ENCODE results near the gene EPN3. TPM values are rescaled to one million over a fixed set of nuclear protein-coding genes. Genes with fewer than 3 reads are reported as not detected.
A peak's percentile ranks its signal among the peaks of the same experiment; 100 is the strongest.

Gene EPN3
- total RNA-seq, 1 donor from 2014 or later, result 0.35 TPM

DNA sequence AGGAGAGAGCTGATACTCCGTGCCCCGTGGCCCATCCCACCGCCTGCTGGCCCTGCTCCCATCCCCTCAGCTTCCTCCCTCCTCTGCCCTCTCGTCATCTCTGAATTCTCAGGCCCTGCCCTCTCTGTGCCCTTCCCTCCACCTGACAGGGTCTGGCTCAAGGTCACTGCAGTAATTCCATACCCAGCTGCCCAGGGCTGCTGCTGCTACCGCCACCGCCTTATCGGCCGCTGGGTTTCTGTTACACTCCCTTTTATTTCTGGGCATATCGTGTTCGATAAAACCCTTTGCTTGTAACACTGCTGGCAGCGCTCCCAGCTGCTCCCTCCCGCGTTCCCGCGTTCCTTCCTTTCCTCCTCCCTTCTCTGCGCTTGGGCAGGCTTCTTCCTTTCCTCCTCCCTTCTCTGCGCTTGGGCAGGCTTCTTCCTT is 1.2 kb downstream of the EPN3 start:
- peak; percentile 64 for ATAC-seq
- DNase-seq (ENCODE audit: low spot score), result peak; percentile 59

DNA sequence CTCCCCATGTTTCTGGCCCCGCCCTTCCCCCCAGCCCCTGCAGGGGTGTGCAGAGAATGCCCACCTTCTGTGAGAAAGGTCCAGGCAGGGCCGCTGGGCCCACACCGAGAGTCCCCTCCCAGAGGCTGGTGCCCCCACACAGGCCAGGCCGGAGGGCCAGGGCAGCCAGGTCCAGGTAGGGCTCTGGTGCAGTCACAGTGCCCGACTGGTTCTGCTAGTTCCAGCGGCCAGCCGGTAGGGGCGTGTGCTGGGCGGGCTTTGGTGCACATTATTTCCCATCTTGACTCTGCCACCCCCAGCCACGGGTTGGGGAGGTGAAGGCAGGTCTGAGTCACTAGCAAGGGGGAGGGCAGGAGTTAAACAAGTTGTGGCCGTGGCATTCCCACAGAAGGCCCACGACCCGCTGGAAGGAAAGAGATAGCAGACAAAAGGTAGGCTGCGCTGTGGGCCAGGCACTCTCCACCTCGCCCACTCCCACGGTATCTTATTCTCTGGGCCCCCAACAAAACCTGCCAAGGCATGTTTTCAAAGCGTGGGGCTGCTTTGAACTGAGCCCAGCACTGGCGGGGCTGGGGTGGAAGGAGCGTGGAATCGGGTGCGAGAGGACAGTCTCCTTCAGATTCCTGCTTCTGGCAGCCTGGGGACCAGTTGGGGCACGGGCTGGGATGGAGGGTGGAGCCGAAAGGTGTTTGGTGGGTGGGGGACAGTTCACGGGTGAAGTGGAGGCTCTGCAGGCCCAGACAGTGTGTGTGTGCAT is 1.9 kb downstream of the EPN3 start:
- ATAC-seq, result peak; percentile 47
- DNase-seq (ENCODE audit: low spot score), result no peak

DNA sequence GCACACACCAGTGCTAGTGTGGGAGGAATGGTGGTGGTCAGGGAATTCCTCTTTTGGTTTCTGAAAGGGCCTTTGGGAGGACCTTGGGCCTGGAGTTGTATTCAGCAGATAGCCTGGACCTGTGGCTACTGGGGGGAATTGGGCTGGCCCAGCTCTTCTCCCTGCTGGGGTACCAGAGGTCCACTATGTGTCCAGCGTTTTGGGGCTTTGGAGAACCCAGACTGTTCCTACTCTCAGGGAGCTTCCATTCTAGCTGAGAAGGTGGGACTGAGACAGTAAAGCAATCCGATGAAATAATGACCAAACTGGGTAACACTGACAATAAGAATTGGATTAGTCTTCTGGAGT is 2.4 kb downstream of the EPN3 start:
- DNase-seq (ENCODE audit: low spot score), result no peak
- ATAC-seq, result no peak

DNA sequence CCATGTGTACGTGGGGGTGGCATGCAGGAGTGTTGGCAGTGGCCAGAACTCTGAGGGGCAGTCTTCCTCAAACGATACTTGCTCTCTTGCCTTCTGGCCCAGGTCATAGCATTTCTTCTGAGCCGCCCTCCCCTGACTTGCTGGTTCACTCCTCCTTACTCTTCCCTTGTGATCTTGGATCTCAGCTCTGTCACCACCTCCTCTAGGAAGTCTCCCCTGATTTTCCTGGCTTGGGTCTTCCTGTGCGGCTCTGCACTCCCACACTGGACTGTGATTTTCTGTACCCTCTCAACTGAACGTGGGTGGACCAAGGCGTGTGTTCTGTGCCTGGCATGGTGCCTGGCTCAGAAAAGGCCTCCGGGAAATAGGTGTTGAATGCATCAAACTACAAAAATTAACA is 2.9 kb downstream of the EPN3 start:
- ATAC-seq, result no peak
- no peak for DNase-seq (ENCODE audit: low spot score)

DNA sequence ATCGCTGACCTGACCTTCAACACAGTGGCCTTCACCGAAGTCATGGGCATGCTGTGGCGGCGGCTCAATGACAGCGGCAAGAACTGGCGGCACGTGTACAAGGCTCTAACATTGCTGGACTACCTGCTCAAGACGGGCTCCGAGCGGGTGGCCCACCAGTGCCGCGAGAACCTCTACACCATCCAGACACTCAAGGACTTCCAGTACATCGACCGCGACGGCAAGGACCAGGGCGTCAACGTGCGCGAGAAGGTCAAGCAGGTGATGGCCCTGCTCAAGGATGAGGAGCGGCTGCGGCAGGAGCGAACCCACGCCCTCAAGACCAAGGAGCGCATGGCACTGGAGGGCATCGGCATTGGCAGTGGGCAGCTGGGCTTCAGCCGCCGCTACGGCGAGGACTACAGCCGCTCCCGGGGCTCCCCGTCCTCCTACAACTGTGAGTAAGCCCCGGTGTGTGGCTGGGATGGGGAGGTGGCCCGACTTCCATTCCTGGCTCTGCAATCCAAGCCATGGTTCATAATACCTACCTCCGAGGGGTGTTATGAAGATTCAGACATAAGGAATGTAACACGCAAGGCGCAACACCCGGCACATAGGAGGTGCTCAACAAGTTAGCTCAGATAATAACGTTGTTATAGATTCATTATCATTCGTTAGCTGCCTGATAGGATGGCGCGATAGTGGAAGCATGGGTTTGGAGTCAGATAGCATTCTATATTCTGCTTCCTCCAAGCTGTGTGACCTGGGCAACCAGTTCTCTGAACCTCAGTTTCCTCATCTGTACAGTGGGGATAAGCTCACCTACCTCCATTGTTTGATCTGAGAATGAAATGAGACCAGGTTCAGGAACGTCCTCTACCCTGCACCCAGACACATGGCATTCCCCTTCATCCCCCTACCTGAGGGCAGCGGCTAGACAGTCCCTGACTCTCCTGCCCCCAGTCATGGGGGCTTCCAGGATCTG is 4.4 kb downstream of the EPN3 start:
- DNase-seq (ENCODE audit: low spot score) (no peak), ATAC-seq (no peak)

DNA sequence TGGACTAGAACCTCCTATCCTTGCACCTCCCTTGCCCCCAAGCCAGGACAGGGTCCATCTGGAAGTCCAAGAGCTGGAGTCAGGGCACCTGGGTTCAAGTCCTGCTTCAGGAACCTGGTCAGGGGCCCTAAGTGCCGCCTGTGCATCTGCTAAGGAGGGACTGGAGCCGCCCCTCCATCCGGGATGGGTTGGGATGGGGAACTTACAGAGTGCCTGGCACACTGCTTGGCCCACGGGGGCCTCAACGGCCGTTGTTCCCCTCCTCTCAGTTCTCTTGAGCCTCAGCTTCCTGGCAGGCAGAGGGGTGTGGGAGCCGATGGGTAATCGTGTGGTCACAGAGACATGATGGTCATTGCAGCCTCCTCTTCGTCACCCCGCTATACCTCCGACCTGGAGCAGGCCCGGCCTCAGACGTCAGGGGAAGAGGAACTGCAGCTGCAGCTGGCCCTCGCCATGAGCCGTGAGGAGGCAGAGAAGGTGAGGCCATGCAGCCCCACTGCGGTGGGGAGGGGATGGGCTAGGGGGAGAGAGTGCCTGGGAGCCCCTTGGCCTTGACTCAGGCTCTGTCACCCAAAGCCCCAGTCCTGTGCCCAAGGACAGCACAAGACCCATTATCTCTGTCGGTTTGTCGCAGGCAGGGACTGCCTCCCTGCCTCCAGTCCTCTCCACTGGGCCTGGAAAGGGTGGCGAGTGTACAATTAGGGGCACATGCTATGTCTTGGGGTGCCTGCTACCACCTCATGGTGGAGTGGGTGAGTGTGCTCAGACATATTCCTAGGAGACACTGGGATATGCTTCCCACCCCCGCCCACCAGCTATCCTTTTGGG is 5.4 kb downstream of the EPN3 start:
- no peak for DNase-seq (ENCODE audit: low spot score)
- ATAC-seq, result no peak

DNA sequence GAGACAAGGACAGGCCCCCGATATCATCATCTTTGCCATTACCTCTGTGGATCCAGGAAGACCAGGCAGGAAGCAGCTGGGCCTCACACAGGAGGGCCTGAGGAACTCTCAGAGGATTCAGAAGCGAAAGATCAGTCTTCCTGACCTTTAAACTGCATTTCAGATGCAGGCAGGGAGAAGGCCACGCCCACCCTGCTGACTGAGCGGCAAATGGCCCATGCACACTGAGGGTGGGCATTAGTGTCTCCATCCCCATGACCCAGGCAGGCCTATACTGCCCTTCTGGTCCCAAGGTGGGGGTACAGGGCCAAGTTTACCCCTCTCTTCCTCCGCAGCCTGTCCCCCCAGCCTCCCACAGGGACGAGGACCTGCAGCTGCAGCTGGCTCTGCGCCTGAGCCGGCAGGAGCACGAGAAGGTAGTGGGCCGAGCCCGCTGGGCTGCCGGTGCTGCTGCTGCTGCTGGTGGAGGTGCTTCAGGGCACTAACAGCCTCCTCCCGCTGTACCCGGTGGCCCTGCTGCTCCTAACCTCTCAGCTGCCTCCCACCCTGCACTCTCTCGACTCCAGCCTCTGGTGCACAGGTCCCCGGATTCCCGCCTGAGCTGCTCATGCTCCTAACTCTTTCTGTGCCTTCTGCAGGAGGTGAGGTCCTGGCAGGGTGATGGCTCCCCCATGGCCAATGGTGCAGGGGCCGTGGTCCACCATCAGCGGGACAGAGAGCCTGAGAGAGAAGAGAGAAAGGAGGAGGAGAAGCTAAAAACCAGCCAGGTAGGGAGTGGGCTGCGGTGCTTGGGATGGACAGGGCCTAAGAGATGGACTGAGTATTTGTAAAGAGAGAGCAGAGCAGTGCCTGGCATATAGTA is 6.2 kb downstream of the EPN3 start:
- no peak for ATAC-seq
- no peak for DNase-seq (ENCODE audit: low spot score)

DNA sequence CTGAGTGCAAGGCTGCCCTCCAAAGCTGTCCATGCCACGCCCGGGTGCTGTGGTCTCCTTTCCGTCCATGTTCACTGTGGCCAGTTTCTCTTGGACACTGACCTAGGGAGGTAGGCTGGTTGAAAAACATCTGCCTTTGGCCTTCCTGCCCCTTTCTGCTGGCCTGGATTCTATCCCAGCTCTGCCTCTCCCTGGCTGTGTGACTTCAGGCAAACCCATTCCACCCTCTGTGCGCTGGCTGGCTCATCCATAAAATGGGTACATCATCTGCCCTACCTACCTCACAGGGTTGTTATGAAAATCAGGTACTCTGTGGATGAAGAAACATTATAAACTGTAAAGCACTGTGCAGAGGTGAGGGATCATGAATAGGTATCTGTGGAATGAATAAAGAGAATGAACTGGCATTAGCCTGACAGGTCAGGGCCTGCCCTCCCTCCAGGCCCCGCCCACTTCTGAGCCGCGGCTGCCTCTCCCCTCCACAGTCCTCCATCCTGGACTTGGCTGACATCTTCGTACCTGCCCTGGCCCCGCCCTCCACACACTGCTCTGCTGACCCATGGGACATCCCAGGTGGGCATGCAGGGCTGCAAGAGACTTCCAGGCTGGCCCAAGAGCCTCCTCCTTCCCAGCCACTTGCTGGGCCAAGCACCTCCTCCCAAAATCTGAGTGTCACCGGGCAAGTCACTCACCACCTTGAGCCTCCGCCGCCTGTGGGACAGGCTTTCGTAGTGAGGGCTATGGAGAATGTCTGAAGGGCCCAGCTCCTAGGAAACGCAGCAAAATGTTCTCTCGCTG is 7.4 kb downstream of the EPN3 start:
- DNase-seq (ENCODE audit: low spot score) (no peak), ATAC-seq (no peak)

DNA sequence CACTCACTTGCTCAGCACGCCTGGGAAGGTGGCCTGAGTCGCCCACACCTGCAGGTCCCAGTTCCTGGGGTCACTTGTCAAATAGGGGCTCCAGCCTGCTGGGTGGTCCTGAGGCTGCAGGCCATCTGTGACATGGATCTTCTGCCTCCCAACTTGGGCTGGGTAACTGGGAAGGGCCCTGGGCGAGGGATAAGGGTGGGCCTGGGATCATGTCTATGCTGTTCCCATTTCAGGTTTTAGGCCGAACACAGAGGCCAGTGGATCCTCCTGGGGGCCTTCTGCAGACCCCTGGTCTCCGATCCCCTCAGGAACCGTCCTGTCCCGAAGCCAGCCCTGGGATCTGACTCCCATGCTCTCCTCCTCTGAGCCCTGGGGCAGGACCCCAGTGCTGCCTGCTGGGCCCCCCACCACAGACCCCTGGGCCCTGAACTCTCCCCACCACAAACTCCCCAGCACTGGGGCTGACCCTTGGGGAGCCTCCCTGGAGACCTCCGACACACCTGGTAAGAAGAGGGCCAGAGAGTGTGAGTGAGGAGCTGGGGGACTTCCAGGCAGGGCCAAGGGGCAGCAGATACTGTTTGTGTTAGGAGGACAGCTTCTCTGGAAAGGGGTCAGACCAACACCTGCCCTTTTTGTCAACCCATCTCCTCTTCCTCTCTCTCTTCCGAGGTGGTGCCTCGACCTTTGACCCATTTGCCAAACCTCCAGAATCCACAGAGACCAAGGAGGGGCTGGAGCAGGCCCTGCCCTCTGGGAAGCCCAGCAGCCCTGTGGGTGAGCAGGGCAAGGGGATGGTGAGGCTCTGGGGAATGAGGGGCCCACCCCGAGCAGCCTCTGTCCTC is 8.2 kb downstream of the EPN3 start:
- ATAC-seq (no peak), DNase-seq (ENCODE audit: low spot score) (no peak)

DNA sequence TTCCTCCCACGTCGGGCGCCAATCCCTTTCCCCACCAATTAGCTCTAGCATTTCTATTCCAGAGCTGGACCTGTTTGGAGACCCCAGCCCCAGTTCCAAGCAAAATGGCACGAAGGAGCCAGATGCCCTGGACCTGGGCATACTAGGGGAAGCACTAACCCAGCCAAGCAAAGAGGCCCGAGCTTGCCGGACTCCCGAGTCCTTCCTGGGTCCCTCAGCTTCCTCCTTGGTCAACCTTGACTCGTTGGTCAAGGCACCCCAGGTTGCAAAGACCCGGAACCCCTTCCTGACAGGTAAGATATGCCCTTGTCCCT is 8.8 kb downstream of the EPN3 start:
- ATAC-seq (no peak), DNase-seq (ENCODE audit: low spot score) (no peak)

DNA sequence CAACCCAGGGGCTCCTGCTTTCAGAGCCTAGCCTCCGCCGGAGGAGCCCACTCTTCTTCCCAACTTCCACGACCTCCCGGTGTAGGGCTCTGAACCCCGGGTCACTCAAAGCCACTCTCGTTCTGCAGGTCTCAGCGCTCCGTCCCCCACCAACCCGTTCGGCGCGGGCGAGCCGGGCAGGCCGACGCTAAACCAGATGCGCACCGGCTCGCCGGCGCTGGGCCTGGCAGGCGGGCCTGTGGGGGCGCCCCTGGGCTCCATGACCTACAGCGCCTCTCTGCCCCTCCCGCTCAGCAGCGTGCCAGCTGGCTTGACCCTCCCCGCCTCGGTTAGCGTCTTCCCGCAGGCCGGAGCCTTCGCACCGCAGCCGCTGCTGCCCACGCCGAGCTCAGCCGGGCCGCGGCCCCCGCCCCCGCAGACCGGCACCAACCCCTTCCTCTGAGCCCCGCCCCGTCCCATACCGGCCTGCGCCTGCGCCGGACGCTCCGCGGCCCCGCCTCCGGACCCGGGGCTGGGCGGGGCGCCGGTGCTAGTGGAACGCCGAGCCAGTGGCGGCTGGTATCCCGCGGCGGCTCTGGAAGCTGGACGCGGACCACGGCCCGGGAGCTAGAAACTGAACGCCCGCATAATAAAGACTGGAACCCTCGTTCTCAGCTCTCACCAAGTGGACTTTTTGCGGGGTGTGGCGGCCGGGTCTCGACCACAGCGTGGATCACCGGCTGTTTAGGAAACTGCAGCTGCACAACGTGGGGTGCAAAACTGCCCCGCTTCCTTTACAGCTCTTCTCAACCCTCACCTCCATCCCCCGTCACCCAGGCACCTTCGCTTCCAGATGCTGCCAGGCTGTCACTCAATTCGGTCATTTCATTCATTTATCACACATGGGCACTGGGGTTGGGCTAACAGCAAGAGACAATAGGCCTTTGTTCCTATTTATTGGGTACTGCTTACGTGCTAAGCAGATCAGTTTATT is 9.5 kb downstream of the EPN3 start:
- DNase-seq (ENCODE audit: low spot score) (peak; percentile 93), ATAC-seq (peak; percentile 88)

DNA sequence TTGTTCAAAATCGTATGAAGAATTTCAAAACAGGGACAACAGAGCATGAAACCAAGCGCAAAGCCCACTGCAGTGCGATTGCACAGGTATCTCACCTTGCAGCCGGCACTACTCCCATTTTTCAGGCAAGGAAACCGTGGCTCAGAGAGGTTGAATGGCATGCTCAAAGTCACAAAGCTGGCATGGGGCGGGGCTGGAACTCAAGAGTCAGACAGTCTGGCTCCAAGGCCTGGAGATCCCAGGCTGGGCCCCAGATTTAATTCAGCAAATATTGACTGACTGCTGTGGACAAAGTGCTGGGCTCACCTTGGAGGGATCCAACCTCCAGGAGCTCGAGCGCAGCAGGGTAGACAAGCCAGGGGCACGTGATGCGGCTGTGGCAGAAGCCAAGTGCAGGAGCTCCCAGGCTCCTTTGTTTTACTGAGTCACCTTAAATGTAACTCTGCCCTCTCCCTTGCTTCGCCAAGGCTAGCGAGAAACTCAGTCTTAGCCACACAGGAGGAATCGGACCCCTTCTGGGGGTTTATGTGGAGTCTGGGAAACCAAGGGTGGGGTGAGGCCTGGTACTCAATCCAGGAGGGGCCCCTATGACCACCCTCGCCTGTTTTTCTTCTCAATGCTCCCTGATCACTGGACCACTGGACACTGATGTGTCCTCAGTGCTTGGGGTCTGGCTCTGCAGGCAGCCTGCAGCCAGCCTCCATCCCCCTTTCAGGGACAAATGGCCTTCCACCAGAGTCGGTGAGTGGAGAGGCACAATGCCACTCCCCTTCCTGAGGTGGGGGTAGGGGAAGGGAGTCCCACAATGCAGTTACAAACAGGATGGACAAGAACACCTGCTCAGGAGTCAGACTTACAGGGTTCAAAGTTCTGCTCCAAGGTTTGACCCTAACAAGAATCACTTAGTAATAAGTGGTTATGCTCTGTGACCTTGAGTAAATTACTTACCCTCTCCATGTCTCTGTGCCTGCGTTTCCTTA is 10.6 kb downstream of the EPN3 start:
- ATAC-seq, result peak; percentile 37

DNA sequence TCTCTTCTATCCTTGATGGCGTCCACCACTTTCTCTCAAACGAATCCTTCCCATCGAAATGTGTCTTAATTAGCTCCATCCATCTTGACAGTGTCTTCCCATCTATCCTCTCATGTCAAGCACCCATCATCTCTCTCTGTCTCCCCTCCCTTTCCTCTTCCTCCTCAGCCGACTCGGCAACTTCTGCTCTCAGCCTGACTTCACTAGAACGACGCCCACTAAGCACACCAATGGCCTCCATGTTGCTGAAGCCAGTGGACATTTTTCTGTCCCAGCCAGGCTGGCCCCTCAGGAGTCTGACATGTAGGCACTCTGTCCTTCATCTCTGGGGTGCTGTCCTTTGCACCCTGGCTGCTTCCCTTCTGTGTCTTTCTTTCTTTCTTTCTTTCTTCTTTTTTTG is 12.0 kb downstream of the EPN3 start:
- DNase-seq (ENCODE audit: low spot score) (no peak), ATAC-seq (no peak)

More for the DNA sequence above, 10.6 kb downstream of the EPN3 start:
- DNase-seq (ENCODE audit: low spot score), result peak; percentile 75

DNA sequence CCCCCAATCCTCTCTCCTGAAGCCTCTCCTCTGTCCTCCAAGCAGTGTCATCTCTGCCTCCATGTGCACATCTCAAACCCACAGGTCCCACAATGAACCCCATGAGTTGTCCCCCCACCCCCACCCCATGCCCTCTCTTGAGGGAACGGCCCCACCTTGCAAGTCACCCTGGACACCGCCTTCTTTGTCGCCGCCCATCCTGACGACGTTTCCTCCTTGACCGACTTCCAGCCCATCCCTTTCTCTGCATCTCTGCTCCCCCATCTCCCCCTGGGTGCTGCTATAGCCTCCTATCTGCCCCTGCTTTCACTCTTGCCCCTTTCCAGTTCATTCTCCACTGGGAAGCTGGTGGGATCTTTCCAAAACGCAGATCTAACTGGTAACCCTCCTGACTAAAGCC is 12.8 kb downstream of the EPN3 start:
- no peak for ATAC-seq

DNA sequence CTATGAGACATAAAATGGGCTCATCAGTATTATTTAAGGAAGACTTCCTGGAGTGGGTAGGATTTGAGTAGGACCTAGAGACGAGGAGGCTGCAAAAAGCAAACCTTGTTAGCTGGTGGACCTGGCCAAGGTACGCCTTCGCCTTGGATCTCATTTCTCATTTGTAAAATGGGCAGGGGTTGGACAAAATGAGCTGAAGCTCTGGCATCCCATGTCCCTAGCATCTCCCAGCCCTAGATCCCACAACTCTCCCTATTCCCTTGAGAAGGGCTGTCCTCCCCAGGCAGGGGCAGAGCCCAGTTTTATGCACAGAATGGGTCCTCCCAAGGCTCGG is 14.1 kb downstream of the EPN3 start:
- ATAC-seq (no peak), DNase-seq (ENCODE audit: low spot score) (no peak)

More for the DNA sequence above, 12.8 kb downstream of the EPN3 start:
- DNase-seq (ENCODE audit: low spot score), result no peak

DNA sequence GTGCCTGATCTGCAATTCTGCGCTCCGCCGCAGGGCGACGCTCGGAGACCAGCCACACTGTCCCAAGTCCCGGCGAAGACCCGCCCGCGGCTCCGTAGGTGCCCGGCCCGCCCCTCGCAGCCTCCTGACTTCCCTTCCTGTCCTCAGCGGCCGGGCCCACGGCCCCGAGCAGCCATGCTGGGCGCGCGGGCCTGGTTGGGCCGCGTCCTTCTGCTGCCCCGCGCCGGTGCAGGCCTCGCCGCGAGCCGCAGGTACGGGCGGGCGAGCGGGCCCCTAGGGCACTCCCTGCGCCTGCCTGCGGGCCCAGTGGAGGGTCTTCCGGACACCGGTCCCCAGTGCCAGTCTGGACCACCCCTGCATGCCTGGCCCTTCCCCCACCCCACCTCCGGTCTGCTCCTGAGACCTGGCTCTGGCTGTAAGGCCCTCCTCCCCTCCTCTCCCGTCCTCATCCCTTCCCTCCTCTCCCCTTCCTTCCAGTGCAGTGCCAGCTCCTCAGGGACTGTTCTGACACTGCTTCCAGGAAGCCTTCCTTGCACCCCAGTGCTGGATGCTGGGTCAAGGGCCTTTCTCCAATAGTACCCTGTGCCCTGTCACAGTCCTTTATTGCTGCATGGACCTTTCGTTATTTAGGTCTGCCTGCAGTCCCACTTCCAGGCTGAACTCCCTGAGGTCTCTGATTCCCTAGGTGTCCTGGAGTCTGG is 14.7 kb downstream of the EPN3 start, which contains the start of gene SPATA20:
Gene SPATA20, plus strand, starts transcription at position 140 of the 701 bp plus-strand sequence. Its CDS starts 35 bp downstream, at position 175.
- ATAC-seq (peak; percentile 72), DNase-seq (ENCODE audit: low spot score) (peak; percentile 87)
